GM18498 (cell line): Measurements from ENCODE around the gene ST6GALNAC4.

Experiments used
- ATAC-seq: cut with Tn5 transposase; IDR thresholded peaks from one replicate; pipeline ENCODE4 v1.9.1; 2021; ENCODE audit warnings: mild to moderate bottlenecking, moderate library complexity; ENCODE audit not compliant: unreplicated experiment

ST6GALNAC4 gene, protein sequence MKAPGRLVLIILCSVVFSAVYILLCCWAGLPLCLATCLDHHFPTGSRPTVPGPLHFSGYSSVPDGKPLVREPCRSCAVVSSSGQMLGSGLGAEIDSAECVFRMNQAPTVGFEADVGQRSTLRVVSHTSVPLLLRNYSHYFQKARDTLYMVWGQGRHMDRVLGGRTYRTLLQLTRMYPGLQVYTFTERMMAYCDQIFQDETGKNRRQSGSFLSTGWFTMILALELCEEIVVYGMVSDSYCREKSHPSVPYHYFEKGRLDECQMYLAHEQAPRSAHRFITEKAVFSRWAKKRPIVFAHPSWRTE

DNA sequence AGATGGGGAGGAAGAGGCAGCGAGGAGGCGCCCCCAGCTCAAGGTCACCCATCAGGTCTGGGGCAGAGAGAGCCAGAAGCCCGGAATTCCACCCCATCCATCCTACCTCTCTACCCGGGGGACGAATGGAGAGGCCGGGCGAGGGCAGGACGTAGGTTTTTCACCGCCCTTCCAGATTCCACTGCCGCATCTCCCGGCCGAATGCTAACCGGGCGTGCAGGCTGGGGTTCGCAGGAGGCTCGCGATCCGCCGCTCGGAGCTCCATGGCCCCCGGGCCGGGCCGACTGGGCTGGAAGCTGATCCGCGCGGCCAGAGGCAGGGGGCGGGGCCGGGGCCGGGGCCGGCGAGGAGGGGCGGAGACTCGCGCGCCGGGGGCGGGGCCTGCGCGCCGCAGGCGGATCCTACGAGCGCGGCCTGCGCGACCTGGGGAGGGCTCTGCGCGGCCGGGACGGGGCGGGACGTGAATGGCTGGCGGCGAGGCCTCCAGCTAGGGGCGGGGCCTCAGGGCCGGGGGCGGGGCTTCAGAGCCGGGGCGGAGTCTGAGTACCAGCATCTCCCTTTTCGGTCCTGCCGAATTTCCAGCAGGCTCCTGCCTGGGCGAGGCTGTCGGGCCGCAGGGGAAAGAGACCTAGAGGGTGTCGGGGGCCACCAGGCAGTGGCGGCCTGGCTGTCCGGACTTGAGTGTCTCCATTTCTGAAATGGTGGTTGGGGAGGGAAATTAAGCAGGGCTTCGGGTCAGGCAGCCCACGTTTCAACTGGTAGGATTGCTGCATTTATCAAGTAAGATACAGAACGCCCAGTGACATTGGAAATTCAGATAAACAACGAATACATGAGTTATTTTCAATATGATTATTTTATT, at the start of gene ST6GALNAC4:
ST6GALNAC4 (minus strand) TSS at position 322 of the 862 bp plus-strand sequence. CDS start 622 bp downstream, outside the sequence.
- ATAC-seq: peak; percentile 80

DNA sequence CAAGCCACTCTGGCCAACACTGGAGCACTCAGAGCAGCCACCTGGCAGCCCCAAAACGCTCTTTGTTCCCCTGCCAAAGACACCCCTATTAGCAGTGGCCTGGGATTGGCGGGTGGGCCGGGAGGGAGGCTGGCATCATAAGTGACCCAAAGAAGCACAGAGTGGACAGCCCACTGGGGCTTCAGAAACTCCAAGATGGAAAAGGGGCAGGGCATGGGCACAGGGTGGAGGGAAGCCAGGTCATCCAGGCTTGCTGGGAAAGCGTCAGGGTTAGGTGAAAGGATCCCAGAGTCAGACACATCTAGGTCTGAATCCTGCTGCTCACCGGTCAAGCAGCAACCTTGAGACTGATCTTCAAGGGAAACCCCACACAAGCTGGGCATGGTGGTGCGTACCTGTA, 49.1 kb upstream of the ST6GALNAC4 start:
- ATAC-seq: no peak

DNA sequence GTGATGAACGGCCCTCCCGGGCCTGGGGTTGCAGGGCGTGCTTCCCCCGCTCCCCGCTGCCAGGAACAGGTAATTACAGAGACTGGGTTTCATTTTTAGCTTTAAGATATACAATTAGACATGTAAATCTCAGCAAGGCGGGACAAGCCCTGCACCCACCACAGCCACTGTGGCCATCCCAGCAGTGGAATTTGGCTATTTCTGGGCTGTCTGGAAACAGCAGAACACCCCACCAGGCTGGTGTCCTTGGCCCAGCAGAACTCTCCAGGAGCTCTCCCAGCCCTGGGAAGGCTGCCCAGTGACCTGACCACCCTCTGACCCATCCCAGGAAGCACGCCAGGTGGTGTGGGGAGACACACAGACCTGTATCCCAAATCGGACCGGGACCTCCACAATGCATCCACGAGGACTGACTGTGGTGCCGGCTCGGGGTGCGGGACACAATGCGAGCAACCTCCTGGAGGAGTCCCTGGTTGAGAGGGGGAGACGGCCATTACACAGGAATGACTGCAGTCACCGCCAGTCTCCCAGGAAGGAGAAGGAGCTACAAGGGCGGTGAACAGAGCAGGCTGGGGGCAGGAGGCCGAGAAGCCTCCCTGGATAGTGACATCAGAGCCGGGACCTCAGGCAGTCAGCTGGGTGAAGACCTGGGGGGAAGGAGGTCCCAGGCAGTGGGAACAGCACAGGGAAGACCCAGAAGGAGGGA, 46.7 kb upstream of the ST6GALNAC4 start:
- ATAC-seq: no peak

DNA sequence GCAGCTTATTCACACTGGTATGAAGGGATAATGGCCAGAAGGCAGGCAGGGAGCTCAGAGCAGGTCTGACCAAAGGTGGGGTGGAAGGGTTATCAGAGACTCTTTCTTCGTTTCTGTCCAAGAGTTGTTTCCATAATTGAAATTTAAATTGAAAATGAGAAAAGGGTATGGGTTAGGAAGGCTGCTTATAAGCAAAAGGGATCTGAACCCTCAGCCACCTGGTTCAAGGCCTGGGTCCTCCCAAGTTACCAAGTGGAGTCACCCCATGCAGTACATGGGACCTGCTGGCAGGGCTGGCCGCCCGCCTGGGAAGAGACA, 46.2 kb upstream of the ST6GALNAC4 start:
- no peak for ATAC-seq

DNA sequence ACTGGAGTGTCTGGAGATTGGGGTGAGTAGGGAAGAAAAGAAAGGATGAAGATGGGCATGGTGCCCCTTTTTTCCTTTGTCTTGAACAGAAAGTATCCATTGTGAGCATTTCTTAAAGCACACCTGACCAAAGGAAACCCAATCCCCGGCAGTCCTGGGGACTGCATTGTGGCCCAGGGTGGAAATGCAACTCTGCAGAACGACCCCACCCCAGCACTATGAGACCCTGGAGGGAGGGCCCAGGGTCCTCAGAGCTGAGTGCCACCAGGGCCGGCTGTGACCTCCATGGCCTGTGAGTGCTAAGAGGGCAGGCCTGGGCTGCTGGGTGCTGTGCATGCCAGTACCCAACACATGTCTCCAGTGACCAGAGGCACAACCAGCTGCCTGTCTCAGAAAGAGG, 45.4 kb upstream of the ST6GALNAC4 start:
- ATAC-seq: no peak

DNA sequence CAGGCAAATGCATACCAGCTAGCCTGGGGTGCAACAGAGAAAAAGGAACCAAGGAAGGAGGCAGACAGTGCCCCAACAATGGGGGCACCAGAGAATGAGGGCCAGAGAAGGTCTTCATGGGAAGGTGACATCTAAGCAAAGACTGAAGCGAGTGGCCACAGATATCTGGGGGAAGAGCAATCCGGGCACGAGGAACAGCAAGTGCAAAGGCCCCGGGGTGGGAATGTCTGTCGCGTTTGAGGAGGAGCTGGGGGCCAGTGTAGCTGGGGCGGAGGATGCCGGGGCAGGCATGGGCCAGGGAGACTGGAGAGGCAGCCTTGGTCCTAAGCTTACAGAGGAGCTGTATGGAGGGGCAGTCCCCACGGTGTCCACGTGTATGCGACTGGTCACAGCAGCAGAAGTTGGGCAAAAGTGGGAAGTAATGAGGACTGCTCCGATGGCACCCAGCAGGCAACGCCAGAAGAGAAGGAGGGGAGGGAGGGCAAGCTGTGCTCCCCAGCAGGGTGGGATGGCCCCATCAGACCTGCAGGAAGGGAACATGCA, 44.8 kb upstream of the ST6GALNAC4 start:
- no peak for ATAC-seq

DNA sequence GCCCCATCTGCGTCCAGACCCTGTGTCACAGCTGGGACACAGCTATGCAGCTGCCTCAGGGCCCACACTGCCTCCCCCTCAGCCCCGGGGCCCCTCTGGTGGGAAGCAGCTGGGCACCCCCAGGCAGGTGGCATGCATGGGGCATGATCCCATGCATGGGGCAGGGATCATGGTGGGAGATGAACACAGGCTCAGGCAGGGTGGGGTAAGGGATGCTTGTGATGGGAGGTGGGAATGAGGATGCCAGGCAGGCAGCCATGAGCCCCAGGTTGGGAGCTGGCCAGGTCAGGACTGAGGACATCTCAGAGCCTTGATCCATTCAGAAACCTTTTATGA, 44.3 kb upstream of the ST6GALNAC4 start:
- no peak for ATAC-seq

DNA sequence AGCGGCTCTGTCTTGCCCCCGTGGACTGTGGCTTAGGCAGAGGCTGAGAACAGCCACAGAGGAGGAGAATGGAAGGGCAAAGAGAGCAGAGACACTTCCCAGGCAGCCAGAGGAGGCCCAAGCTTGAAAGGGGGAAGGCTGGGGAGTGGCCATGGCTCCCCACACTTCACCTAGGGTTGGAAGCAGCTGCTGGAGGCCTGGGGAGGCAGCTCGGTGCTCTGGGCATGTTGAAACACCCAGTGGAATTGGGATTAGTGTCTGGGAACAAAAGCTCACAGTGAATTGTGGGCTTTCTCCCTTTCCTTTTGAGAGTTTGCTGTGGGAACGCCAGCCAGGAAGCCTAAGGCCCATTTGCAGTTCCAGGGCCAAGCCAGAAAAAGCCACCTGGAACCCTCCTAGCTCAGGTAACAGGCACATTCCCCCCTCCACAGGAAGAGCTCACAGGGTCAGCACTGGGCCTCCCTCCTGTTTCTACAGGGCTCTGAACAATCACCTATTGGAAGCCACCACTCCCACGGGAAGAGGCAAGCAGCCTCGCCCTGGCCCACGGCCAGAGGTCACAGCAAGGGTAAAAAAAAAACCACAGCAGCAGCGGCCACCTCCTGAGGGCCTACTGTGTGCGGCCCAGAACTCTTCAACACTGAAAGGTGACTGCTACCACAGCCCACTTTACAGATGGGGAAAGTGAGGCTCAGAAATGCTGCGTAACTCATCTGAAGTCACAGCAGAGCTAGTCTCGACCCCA, 43.7 kb upstream of the ST6GALNAC4 start:
- ATAC-seq: no peak

DNA sequence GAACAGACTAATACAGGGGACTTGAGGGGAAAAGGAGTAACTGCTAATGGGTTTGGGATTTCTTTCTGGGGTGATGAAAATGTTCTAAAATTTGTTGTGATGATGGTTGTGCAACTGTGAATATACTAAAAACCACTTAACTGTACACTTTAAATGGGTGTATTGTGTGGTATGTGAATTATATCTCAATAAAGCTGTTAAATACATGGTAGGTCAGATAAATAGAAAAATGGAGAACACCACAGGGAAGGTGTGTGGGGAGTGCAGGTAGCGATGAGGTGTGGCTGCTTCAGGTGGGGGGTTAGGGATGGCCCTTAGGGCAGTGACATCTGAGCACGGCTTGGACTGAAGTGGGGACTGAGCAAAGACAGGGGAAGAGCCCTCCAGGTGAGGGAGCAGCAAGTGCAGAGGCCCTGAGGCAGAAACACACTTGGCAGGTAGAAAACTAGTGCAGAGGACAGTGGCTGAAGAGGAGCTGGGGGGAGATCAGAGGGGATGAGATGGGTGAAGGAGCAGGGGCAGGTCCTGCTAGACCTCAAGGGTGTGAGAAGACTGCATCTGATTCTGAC, 43.1 kb upstream of the ST6GALNAC4 start:
- ATAC-seq: no peak

DNA sequence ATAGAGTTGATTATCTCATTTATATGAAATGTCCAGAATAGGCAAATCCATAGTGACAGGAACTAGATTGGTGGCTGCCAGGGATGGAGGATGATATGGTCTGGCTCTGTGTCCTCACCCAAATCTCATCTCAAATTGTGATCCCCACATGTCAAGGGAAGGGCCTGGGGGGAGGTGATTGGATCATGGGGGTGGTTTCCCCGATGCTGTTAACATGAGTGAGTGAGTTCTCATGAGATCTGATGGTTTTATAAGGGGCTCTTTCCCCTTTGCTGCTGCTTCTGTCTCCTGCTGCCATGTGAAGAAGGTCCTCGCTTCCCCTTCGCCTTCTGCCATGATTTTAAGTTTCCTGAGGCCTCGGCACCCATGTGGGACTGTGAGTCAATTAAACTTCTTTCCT, 42.6 kb upstream of the ST6GALNAC4 start:
- no peak for ATAC-seq

DNA sequence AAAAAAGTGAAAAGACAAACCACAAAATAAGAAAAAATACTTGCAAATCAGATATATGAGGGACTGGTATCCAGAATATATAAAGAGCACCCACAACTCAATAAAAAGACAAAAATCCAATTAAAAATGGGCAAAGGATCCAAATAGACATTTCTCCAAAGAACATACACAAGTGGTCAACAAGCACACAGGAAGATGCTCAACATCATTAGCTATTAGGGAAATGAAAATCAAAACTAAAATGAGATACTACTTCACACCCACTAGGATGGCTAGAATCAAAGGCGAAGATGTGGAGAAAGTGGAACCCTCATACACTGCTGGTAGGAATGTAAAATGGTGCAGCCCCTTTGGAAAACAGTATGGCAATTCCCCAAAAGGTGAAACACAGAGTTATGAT, 41.9 kb upstream of the ST6GALNAC4 start:
- no peak for ATAC-seq

DNA sequence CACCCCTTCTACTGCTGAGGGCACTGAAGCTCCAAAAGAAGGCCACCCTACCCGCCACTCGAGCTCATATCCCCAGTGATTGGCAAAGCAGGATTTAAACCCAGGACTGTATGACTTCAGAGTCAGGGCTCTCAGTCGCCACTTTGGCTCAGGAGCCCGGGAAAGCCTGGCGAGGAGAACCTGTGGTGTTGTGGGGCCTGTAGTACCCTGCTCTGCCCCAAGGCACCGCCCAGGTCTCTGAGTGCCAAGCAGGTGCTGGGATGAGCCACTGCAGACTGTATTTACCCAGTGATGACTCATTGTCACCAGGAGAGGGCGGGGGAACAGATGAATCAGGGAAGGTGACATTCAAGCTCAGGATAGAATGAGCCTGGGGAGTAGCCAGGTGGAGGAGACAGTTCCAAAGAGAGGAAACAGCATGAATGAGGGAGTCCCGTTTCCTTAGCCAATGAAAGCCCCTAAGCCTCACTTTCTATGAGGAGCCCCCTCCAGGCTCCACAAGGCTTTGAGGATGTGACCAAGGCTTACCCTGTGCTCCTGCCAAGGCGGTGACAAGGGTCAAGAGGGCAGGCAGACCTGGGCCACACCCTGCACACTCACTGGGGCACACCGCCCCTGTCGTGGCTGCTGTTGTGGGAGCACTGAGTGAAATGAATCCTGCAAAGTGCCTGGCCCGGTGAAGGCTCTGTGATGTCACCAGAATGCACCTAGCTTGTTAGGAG, 38.6 kb upstream of the ST6GALNAC4 start:
- peak; percentile 74 for ATAC-seq

DNA sequence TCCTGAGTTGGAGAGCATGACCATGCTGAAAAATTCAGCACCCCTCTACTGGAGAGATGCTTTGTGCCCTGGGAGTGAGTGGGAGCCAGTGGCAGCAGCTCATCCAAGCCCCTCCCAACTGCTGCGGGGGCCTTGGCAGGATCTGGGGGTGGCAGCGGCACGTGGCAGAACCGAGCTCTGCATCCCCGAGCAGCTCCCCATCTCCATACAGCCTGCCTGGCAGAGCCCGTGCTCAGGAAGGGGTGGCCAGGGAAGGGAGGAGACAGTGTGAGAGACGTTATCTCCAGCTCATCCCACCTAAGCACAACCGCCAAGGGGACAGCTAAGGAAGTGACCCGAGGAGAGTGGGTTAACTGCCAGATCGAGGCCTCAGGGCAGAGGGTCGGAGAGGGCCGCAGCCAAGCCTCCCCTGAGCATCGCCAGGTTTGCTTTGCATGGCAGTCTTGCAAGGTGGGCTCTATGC, 38.0 kb upstream of the ST6GALNAC4 start:
- ATAC-seq: no peak

DNA sequence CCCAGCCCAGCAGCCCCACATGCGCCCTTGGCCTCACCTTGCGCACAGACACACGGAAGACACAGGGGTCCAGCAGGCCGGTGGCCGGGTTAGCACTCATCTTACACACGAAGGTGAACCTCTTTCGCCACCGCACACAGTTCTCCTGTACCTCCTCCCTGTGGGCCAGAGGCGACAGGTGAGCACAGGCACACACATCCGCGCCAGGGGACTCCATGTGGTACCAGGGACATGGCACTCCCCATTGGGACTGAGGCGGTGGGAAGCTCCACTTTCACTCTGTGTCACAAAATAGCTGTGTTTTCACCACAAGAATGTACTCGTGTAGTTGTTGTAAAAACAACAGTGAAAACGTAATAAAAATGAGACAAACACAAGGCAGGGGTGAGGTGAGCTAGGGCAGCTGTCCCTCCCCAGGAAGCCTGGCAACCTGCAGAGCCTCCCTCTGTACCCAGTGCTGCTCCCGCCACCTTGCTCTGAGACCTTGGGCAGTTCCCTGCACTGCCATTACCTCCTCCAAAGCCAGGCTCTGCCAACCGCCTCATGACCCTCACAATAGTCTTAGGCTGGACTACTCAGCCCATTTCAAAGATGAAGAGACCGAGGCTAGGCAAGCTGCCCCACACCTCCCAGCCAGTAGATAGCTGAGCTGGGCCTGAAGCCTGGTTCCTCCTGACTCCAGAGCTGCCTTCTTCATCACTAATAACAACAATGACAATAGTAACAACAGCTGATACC, 37.1 kb upstream of the ST6GALNAC4 start:
- ATAC-seq: no peak

DNA sequence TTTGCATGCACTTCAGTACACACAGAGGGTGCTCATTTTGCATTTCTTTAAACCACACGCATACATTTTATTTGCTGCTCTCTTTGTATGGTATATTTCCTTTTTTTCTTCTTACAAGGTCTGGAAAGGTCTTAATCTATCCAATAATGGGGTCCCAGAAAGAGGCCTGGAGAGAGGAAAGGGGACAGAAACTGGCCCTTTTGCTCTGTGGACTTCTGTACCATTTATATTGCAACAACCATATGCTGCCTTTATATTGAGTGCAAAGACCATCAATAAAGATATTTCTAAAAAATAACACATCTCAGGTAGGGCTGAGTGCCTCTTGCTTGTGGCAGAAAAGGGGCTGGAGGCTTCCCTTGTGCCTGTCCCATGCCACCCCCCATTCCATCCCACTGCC, 36.3 kb upstream of the ST6GALNAC4 start:
- ATAC-seq: no peak

DNA sequence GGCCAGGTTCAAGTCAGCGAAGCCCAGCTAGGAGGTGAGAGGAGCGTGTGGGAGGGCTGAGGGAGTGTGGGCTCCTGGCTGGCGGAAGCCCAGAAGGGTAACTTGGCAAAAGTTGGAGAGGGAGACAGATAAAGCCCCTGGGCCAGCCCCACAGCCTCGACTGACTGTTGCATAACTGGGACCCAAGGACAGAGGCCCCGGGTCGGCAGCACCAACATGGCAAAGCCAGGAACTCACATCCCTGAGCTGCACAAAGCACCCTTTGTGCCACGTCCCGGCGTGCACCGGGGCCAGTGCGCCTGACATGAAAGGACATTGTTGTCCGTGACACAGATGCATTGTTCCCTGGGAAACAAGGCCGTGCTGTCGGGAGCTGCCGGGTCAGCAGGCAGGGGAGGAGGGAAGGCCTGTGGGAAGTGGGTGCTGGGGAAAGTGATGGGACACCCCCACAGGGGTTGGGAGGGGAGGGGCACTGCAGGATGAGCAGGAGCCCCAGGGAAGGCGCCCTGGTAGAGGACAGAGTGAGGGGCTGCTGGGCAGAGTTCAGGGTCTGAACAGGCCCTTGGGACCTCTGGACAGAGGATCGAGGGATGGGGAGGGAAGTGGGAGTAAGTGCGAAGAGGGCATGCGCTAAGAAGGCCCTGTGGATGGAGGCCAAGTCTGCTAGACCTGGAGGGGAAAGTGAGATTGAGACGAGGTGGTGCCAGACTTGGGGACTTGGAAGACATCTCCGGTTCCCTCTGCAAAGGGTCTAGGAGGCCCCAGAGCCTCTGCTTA, 33.9 kb upstream of the ST6GALNAC4 start:
- ATAC-seq: no peak

DNA sequence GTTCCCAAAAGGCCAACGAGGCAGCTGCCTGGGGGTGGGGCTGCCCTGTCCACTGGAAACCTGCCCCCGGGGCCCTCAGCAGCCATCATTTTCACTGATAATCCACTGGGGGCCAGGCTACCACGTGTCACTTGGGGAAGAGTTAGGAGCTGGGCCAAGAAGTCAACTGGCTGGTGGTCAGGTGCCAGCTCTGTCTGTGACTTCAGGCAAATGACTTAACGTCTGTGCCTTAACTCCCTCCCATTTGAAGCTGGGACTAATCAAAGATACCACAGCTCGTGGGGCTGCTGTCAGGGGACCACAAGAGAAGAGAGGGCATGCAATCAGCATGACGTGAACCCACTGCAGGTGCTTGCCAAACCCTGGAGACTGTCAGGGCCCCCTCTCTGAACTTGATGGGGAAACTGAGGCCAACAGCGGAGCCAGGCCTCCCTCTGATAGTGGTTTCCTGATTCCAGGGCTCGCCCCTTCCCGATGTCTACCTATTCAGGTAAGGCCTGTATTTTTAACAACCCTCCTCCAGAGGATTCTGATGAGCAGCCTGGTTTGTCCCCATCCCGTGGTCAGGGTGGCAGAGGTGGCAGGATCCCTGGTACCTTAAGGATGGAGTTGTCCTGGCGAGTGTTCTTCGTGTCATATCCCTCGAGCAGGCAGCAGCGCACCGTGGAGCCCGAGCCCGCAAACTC, 33.1 kb upstream of the ST6GALNAC4 start:
- no peak for ATAC-seq
